HG02840 (cell line): ENCODE results near the gene TBL1XR1.
"Not testable (repeated sequence)": the region's sequence is repeated elsewhere in the genome, so short reads cannot be mapped to it uniquely, and the experiment has no call there.

Experiments used
- ATAC-seq: cut with Tn5 transposase; IDR thresholded peaks from one replicate; pipeline ENCODE4 v1.9.1; 2021; ENCODE audit warnings: mild to moderate bottlenecking, moderate library complexity, moderate number of reproducible peaks; ENCODE audit not compliant: unreplicated experiment, low FRiP score

The TBL1XR1 gene

DNA sequence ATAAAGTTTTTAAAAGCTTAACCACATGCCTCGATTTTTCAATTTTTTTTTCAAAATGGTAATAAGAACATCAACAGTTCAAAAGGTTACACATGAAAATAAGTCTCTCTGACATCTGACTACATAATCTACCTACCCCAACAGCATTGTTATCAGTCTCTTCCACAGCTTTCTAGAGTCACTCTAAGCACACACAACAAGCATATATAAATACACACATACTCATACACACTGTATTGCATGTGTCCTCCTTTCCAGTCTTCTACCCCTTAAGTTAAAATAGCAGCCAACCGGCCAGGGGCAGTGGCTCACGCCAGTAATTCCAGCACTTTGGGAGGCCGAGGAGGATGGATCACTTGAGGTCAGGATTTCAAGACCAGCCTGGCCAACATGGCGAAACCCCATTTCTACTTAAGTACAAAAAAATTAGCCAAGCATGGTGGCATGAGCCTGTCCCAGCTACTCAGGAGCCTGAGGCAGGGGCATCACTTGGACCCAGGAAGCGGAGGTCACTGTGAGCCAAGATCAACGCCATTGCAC is 12.2 kb downstream of the TBL1XR1 start:
- peak; percentile 33 for ATAC-seq

DNA sequence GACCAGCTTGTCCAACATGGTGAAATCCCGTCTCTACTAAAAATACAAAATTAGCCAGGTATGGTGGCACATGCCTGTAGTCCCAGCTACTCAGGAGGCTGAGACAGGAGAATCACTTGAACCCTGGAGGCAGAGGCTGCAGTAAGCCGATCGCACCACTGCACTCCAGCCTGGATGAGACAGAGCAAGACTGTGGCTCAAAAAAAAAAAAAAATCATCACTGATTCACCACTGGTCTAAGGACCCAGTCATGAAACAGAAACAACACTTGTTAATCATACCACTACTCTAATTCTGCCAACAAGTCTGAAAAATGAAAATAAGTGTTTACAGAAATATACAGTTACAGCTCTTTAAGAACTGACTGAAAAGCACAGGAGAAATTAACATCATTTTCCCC is 12.7 kb downstream of the TBL1XR1 start:
- peak; percentile 83 for ATAC-seq

DNA sequence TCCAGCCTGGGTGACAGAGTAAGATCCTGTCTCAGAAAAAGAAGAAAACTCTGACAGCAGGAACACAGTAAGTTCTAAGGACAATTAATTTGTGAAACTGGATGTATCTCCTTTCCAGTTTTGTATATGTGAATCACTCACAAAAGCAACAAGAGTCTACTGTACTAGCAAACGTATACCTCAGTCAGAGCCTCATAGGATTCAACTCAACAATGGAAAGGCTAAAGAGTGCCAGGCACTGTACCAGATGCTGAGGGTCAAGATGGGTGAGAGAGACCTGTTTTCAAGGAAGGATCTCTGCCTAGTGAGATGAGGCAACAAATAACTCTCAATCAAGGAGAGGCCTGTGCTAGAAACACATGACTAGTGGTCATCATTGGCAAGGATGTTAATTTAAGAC is 14.9 kb downstream of the TBL1XR1 start:
- no peak for ATAC-seq

DNA sequence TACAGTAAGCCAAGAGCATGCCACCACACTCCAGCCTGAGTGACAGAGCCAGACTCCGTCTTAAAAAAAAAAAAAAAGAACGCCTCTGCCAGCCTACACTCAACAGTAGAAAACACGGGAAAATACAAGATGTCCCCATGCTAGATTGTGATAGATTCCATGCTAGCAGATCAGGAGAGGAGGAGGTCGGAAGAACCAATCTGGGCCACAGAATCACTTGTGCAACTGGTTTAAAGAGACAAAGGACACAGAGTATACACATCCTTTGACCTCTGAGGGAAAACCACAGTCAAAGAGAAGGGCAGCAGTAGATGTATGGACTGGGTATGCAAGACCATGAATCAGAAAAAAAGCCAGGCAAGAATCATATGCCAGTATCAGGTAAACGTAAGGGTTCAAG is 15.9 kb downstream of the TBL1XR1 start:
- ATAC-seq, result no peak

DNA sequence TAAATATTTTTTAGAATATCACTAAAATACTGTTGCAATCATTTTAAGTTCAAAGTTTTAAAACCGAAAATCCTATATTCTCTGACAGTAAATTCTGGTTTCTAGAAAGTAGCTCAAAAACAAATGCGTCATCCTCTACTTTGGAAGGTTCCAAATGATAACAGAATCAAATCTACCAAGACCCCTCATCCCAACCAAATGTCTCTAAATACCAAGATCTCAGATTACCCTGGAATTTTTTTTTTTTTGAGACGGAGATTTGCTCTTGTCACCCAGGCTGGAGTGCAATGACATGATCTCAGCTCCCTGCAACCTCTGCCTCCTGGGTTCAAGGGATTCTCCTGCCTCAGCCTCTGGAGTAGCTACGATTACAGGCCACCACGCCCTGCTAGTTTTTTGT is 16.8 kb downstream of the TBL1XR1 start:
- no peak for ATAC-seq

DNA sequence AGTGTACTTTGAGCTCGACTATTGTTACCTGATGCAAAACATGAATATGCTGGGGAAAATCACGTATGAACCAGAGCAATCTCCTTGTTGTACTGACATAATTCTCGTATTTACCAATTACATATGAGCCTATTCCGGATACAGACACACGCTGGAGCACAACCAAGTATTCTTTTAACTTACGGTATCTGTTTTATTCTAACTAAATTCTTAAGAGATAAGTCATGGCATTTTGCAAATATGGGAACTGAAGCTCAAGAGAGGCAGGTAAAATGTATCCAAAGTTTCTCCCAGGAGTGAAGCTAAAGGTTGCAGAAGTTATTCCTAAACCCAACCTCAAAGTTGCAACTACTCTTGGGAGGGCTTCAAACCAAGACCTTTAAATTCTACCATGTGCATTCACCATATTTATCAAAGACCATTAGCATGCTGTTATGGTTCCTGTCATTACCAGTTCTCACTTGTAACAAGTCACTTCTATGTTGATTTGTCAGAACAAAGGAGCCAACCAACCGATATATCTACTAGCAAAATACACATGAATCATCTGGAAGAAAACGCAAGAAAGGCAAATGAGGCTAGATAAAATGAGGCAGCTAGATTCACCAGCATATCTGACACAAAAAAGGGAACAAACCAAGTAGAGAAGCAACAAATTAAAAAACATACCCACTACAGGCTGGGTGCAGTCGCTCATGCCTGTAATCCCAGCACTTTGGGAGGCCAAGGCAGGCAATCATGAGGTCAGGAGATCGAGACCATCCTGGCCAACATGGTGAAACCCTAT is 17.8 kb downstream of the TBL1XR1 start:
- no peak for ATAC-seq

DNA sequence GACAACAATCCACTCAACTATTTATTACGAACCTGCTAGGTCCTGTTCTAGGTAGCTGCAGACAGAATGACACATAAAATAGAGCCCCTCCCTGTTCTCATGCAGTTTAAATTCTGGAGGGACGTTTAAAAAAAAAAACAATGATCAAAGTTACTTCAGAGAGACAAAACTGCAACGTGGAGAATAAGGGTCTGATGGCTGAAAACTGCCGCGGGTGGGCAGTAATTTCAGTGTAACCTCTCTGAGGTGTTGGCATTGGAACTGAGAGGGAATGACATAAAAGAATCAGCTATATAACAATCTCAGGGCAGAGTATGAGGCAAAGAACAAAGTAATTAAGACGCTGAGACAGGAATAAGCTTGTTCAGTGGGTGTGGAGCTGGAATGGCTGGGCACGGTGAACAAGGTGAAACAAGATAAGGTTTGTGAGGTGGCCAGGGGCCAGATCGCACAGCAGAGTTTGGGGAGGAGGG is 19.5 kb downstream of the TBL1XR1 start:
- ATAC-seq, result no peak

DNA sequence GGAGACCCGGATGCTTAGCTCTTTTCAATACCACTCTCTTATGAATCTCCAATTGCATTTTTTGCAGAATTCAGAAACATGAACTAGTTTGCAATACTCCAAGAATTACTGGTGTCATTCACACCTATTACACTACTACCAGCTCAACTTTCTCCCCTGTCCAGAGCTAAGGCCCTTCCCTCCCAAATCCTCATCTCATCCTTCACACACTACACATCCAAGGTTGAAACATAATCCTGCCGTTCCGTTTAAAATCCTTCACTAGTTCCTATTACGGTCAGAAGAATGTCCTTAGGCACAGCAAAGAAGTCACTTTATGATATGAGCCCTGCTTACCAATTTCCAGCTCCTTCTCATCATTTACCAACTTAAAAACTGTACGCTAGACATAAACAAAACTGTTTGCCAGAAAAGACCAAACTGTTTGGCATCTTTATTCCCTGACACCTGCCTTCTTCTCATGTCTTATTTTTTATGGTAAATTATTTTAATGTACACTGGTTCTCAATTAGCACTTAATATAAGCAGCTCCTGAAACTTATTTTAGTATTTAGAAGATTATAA is 22.6 kb downstream of the TBL1XR1 start:
- ATAC-seq, result no peak

DNA sequence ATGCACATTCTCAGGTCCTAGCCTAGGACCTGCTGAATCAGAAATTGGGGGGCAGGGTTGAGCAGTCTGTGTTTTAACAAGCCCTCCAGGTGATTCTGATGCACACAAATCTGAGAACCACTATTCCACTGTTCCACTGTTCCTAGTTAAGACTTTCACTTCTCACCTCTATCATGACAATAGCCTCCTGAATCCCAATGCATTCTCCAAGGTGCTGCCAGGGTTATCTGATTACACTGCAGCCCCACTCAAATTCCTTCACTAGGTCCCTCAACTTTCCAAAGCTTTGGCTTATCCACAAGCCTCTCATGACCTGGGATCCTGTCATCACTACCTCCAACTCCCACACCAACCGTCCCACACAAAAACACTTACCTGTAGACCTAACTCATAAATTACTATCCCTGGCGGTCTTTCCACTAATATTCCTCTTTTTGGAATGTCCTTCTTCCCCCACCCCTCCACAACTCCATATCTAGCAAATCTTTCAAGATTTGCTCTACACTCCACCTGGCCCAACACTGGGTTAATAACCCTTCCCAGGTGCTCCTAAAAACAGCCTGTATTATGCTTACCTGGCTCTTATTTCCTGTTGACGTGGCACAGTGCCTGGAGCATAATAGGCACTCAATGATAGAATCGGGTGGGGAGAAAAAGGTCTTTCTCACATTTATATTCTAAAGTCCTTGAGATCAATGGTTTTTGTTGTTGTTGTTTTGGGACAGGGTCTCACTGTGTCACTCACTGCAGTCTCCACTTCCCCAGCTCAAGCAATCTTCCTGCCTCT is 27.2 kb downstream of the TBL1XR1 start:
- no peak for ATAC-seq

DNA sequence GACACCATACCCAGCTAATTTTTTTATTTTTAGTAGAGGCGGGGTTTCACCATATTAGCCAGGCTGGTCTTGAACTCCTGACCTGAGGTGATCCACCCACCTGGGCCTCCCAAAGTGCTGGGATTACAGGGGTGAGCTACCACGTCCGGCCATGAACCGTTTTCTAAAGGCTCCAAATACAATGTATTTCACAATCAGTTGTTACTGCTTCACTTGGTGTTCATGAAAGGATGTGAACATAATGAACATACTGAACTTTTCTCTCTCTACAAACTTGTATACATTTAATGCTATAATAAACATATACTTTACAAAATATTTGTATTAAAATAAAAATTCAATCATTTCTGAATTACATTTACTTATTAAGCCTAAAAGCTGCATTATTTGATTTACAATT is 28.9 kb downstream of the TBL1XR1 start:
- no peak for ATAC-seq

DNA sequence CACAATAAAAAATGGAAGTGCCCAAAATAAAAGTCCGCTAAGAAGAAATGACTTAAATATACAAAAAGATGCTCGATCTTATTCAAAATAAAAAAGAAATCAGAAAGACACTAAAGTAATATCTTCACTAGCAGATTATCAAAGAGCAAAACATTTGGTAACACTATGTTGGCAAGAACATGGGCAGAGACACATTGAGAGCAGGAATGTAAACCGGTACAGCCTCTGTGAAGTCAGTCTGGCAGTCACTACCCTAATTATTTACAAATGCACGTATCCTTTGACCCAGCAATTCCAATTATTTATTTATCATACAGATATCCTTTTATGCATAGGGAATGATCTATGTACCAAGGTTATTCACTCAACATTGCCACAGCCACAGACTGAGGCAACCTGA is 34.5 kb downstream of the TBL1XR1 start:
- ATAC-seq, result no peak

DNA sequence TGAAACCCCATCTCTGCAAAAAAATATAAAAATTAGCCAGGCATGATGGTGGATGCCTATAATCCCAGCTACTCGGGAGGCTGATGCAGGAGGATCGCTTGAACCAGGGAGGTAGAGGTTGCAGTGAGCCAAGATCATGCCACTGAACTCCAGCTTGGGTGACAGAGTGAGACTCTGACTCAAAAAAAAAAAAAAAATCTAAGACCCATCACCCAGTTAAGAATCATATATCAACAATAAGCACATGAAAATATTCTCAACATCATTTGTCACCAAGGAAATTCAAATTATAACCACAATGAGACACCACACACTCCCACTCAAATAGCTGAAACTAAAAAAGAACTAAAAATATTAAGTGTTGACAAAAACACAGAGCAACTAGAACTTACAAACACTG is 35.7 kb downstream of the TBL1XR1 start:
- ATAC-seq, result not testable (repeated sequence)

DNA sequence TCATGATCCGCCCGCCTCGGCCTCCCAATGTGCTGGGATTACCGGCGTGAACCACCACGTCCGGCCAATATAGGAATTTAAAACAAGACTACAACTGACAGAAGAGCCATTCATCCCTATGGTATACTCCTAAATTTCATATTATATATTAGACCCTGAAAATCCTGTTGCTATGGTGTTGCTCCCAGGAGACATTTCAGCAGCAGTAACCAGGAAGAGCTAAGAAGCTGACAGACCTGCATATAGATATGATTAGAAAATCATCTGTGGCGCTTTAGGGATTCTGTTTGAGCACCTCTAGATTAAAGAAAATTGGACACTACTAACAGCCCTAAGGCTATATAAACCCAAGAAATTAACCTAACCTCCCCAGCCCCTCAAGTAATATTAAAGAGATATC is 38.8 kb downstream of the TBL1XR1 start:
- ATAC-seq, result no peak

DNA sequence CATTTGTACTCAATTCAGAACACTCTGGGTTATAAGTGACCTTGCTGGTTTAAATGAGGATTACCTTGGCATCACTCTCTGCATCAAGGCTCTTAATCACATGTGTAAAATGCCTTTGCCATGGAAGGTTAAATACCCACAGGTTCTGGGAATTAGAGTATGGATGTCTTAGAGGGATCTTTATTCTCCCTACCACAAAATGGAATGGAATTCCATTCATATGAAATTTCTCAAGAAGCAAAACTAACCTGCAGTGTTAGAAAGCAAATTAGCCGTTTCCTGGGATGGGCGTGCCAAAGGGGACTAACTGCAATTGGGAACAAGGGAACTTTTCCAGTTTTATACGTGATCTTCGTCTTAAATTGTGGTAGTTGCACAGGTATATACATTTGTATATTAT is 39.8 kb downstream of the TBL1XR1 start:
- no peak for ATAC-seq

DNA sequence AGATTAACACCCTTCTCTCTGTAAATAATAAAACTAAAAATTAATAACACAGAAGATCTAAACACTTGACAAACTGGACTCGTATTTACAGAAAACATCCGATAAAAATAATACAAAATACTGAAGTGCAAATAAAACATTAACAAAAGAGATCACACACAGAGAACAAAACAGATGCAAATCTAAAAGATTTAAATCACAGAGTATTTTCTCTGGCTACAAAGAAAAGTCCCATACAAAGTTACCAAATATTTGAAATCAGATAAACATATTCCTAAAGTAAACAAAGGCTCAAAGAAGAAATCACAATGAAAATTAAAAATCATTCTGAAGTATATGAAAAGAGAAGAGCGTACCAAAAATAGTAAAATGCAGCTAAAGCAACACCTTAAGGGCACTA is 42.5 kb downstream of the TBL1XR1 start:
- ATAC-seq, result no peak

DNA sequence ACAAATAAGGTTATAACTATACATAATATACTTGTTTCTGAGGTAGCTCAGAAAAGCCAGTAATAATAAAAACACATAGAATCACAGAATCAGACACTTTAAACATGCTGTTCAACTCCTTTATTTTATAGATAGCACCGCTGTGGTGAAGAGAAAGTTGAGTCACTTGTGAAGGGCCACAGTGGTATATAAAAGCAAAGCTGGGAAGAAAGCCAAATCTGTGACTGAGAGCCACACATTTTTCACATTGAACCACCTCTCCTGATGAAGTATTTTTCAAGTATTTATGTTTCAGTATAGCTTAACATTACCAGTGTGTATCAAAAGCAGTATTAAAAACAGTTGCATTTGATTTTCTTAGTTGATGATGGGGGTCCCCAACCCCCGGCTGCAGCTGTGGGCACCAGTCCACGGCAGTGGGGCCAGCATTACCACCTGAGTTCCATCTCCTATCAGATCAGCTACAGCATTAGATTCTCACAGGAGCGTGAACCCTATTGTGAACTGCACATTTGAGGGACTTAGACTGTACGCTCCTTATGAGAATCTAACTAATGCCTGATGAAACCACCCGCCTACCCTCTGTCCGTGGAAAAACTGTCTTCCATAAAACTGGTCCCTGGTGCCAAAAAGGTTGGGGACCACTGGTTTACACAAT is 46.2 kb downstream of the TBL1XR1 start:
- ATAC-seq, result no peak

DNA sequence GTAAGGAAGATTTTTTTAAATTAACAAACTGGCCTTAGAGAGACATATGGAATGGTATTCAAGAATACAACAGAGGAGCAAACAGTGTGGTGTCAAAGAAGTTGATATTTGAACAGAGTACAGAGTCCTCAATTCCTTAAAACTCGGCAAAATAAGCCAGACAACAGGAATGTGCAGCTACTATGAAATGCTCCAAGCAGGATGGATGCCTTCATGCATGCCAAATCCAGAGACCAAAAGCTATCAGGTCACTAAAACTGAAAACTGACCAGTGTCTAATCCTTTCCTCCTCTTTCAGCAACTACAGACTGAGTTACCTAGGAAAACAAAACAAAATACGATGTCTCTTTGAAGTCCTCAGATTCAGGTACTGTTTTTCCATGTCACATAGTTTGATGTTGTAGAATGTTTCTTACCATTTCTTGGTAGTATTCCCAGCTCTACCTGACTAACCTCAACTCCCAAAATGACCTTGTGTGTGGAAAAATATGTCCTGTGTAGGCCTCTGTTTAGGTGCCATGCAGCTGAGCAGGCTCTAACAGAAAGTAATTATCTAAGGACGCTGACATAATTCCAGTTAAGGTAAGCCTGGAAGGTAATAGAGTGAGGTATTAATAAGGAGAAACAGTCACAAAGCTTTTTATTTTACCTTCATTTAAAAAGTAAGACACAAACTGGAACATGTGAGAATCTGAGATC is 46.9 kb downstream of the TBL1XR1 start:
- ATAC-seq, result no peak

DNA sequence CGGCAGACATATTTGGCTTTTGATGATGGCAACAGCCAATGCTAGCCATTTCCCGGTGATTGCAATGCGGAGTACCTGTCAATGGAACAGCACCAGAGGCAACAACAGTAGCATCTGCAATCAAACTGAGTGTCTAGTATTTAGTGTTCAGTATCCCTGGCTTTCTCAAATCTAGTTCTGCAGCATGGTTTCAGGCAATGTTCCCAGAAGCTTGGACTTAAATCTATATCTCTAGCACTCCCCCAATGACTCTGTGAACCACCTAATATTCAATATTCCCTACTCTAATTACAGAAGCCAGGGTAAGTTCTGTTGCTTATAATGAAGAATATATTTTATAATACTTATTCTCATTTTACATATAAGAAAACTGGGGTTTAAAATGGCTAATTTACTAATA is 48.2 kb downstream of the TBL1XR1 start:
- ATAC-seq, result no peak

DNA sequence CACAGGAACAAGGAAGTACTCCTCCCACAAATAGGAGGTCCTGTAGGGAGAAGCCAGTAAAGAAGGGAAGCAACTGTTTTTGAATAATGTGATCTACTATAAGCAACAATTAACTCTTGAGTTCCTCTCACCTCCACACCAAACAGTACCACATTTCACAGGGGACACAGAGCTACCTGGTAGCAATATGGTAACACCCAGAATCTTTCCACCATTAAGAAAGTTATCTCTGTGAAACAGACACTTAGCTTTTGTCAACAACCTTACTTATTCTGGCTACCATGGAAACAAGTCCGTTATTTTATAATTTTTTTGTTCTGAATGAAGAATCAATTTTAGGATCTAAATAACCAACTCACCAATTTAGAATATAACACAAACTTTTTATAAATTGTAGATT is 49.5 kb downstream of the TBL1XR1 start:
- no peak for ATAC-seq

DNA sequence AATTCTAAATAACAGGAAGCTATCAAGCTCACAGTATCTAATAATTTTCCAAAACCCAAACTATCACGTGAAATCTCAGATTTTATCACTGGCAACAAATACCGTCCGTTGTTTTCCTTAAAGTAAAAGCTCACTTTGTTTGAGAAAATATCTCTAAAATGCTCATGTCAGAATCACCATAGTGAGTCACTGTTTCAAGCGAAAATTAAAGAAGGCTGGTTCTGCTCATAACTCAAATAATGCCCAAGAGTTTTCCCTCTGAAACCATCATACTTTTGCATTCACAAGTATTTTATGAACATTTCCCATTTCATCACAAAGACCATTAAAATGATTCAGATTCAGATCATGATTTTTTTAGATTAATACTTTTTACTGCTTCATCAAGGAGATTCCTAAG is 50.6 kb downstream of the TBL1XR1 start:
- ATAC-seq, result no peak
